ENCODE results near the gene HEMK1. TPM values are rescaled to one million over a fixed set of nuclear protein-coding genes. Genes with fewer than 3 reads are reported as not detected.

HEMK1 gene
- total and polyA plus RNA-seq, 2 of the 8 experiments (the other 6 are each of a cell fraction or from before 2014, with no cell fraction given) = 9.7 to 10.6 TPM

- no peak overlapping the region for H2BK15ac ChIP-seq (ENCODE audit: low read length)
- no peak overlapping the region for H2BK20ac ChIP-seq (ENCODE audit: low read length)
- 0% methylated on average over 21 of the region's 22 CpGs; no CpG with 5 or more reads in 1 of the 2 experiments for WGBS, 2 experiments (ENCODE audit: extremely low coverage in 1 of 2, insufficient coverage in 1 of 2, insufficient read length in 1 of 2, insufficient replicate concordance in 2 of 2, low coverage in 1 of 2, low lambda C conversion rate in 2 of 2, missing lambda C conversion rate in 1 of 2)
- H3K4ac ChIP-seq (replicated peaks; ENCODE audit: insufficient read length, low read depth, low read length) = no peak overlapping the region
- no peak overlapping the region for H3K56ac ChIP-seq (replicated peaks; ENCODE audit: insufficient read length, low read depth, low read length)
- no peaks in the 10 kb centered on the region; the same call in 1 of the 2 replicates for H3K79me1 ChIP-seq (ENCODE audit: low read depth, low read length)
- no peak for FAIRE-seq
- H2BK120ac ChIP-seq (replicated peaks; ENCODE audit: low read depth, low read length) = no peak overlapping the region
- no peak overlapping the region for H2AK5ac ChIP-seq (ENCODE audit: low read depth, low read length)
- peak overlapping the region; percentile 91 to 99 for H3K4me2 ChIP-seq (ENCODE audit: insufficient read depth in 1 of 2, low read depth in 2 of 2, low read length in 2 of 2)
- no peaks in the 10 kb centered on the region for H3K36me3 ChIP-seq (ENCODE audit: control insufficient read depth in 2 of 4, insufficient read depth in 4 of 4, low read length in 3 of 4)
- peaks cover 3 to 22% (median 17%) of the 10 kb centered on the region in 4 experiments; a peak in 6 of 7 replicates for H3K27me3 ChIP-seq (replicated peaks in 1 of 4; ENCODE audit: control insufficient read depth in 3 of 4, extremely low read depth in 1 of 4, insufficient read depth in 3 of 4, low read length in 3 of 4)
- TF ChIP-seq USF2 (IDR thresholded peaks at IDR 0.05; ENCODE audit: low read length) (no peak), CHD1 (IDR thresholded peaks at IDR 0.05; ENCODE audit: low read depth, low read length) (no peak), RBBP5 (IDR thresholded peaks at IDR 0.05; ENCODE audit: borderline replicate concordance, low read depth, low read length) (peak; percentile 20; the same call in 1 of the 2 replicates), SIN3A (conservative IDR thresholded peaks at IDR 0.05 in 1 of 2, IDR thresholded peaks at IDR 0.05 in 1 of 2; ENCODE audit: low read depth in 1 of 2, low read length in 2 of 2) (peak; percentile 54 to 73; a peak in 1 of 4 replicates), EP300 (IDR thresholded peaks at IDR 0.05; ENCODE audit: borderline replicate concordance in 1 of 2, low read depth in 2 of 2, low read length in 2 of 2) (peak in 1 of 2 experiments; percentile 1; a peak in 1 of 3 replicates), CREB1 (IDR thresholded peaks at IDR 0.05) (peak; percentile 79), RFX5 (IDR thresholded peaks at IDR 0.05; ENCODE audit: borderline replicate concordance, low read depth, low read length) (0 out of 2 replicates have a peak, but pooled peaks have one; percentile 27), TAF1 (IDR thresholded peaks at IDR 0.05; ENCODE audit: low read depth, low read length) (0 out of 2 replicates have a peak, but pooled peaks have one; percentile 6), SP1 (IDR thresholded peaks at IDR 0.05; ENCODE audit: low read depth, low read length) (peak; percentile 79)
- H3K9me3 ChIP-seq (ENCODE audit: insufficient read depth in 2 of 2, low read depth in 1 of 2, low read length in 1 of 2) = no peaks in the 10 kb centered on the region
- H4K91ac ChIP-seq (replicated peaks; ENCODE audit: insufficient read length, low read length) = no peak overlapping the region
- peak overlapping the region; percentile 6; the same call in 1 of the 2 replicates for H3K18ac ChIP-seq (ENCODE audit: extremely low read depth, low read length)
- no peak overlapping the region for H3K14ac ChIP-seq (ENCODE audit: insufficient read length)
- peaks cover 15% of the 10 kb centered on the region for H3K23me2 ChIP-seq (ENCODE audit: low read depth, low read length)
- no peak overlapping the region for H2BK12ac ChIP-seq (ENCODE audit: low read depth, low read length)
- H2BK5ac ChIP-seq (ENCODE audit: low read depth, low read length) = no peak overlapping the region
- H3K23ac ChIP-seq (ENCODE audit: insufficient read length) = no peak overlapping the region
- DNase-seq (ENCODE audit: low read depth in 1 of 2, low spot score in 2 of 2) = peak; percentile 84 to 98
- H4K20me1 ChIP-seq (replicated peaks in 1 of 2; ENCODE audit: control insufficient read depth in 1 of 2, insufficient read depth in 2 of 2, low read length in 2 of 2) = peaks cover 4 to 13% of the 10 kb centered on the region in 2 experiments
- ChIA-PET CTCF (ENCODE audit: partially characterized antibody) (interaction anchor here (0.6 to 50.4 kb wide), 29 partner anchors 14 to 771 kb away, joined by 3 to 1262 read pairs (median 5); partner anchors contain the start of genes C3orf18, DOCK3, HEMK1 and MANF), POLR2A (ENCODE audit: partially characterized antibody) (interaction anchor here (0.7 to 4.8 kb wide), 10 partner anchors 8 to 772 kb away, joined by 3 to 20 read pairs (median 5); partner anchors contain the start of gene MANF)
- peak overlapping the region; percentile 59 to 68 (median 65) for H3K4me3 ChIP-seq (ENCODE audit: extremely low read depth in 1 of 4, insufficient read depth in 2 of 4, low read depth in 3 of 4, low read length in 4 of 4)
- peak overlapping the region; percentile 29; the same call in 1 of the 2 replicates for H2AFZ ChIP-seq (ENCODE audit: low read length)
- H4K5ac ChIP-seq (ENCODE audit: insufficient read length, low read depth, low read length) = no peak overlapping the region
- H3K79me2 ChIP-seq (ENCODE audit: control insufficient read depth in 1 of 2, insufficient read depth in 2 of 2, low read length in 2 of 2) = peaks cover 0 to 15% of the 10 kb centered on the region in 2 experiments; a peak in 1 of 4 replicates
- H4K8ac ChIP-seq (ENCODE audit: extremely low read depth, insufficient read depth, low read length) = no peak overlapping the region
- peaks cover 0 to 16% (median 9%) of the 10 kb centered on the region in 4 experiments; a peak in 6 of 7 replicates for H3K4me1 ChIP-seq (replicated peaks in 1 of 4; ENCODE audit: control insufficient read depth in 3 of 4, insufficient read depth in 4 of 4, low read length in 3 of 4)
- no peak overlapping the region for H3K9ac ChIP-seq (replicated peaks in 1 of 4; ENCODE audit: extremely low read depth in 1 of 4, low read depth in 3 of 4, low read length in 3 of 4)
- H3K27ac ChIP-seq (ENCODE audit: low read depth, low read length) = no peak overlapping the region
These were observed 47.4 kb downstream of the HEMK1 start for GRCh38 chr3:50616770-50617095.
